ENCODE data around the gene SEMA6B. TPM values are rescaled to one million over a fixed set of nuclear protein-coding genes. Genes with fewer than 3 reads are reported as not detected.
A peak's percentile ranks its signal among the peaks of the same experiment; 100 is the strongest.

Gene SEMA6B, protein sequence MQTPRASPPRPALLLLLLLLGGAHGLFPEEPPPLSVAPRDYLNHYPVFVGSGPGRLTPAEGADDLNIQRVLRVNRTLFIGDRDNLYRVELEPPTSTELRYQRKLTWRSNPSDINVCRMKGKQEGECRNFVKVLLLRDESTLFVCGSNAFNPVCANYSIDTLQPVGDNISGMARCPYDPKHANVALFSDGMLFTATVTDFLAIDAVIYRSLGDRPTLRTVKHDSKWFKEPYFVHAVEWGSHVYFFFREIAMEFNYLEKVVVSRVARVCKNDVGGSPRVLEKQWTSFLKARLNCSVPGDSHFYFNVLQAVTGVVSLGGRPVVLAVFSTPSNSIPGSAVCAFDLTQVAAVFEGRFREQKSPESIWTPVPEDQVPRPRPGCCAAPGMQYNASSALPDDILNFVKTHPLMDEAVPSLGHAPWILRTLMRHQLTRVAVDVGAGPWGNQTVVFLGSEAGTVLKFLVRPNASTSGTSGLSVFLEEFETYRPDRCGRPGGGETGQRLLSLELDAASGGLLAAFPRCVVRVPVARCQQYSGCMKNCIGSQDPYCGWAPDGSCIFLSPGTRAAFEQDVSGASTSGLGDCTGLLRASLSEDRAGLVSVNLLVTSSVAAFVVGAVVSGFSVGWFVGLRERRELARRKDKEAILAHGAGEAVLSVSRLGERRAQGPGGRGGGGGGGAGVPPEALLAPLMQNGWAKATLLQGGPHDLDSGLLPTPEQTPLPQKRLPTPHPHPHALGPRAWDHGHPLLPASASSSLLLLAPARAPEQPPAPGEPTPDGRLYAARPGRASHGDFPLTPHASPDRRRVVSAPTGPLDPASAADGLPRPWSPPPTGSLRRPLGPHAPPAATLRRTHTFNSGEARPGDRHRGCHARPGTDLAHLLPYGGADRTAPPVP
- total RNA-seq = 10 to 100 TPM; 28.9 to 67.8 TPM
- 26.9 TPM for polyA plus RNA-seq (2013, experiment 1 of 2)
- polyA plus RNA-seq (2013, experiment 2 of 2) = 24.3 TPM
- long read RNA-seq, experiment 1, partial matches to known transcripts = 1 of 13 reads
- long read RNA-seq, experiment 1, other reads (novel, unspliced or antisense) = 12 of 13 reads
- long read RNA-seq, experiment 2, partial matches to known transcripts = 8 of 31 reads
- long read RNA-seq, experiment 2, other reads (novel, unspliced or antisense) = 23 of 31 reads
- long read RNA-seq, experiment 3, partial matches to known transcripts = 0 of 2 reads
- long read RNA-seq, experiment 3, other reads (novel, unspliced or antisense) = 2 of 2 reads
- long read RNA-seq, experiment 4, partial matches to known transcripts = 0 of 1 reads
- long read RNA-seq, experiment 4, other reads (novel, unspliced or antisense) = 1 of 1 reads

DNA sequence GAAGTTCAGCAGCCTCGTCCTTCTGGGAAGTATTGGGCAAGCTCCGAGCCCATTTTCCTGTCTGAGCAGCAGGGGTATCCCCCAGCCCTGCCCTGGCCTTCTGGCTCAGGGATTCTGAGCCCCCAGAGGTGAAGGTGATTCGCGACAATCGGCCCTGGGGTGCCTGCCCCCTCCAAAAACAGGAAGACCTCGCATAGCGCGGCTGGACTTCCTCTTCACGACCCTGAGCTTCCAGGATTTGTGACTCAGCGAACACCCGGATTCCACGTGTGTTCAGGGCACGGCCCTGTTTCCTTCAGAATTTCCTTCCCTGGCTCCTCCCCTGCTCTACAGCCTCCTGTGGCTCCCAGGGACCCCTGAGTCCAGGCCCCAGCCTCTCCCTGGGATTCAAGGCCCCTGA lies at the start of gene SEMA6B:
TSS of gene SEMA6B (minus strand) at position 116 of the 400 bp plus-strand sequence. CDS start 1,227 bp downstream, outside the sequence.
- no peaks in the 10 kb centered on the region for H3K36me3 ChIP-seq (ENCODE audit: control insufficient read depth, insufficient read depth, low read length)
- no peak within 1 kb of the TSS for H3K4me3 ChIP-seq (ENCODE audit: low read length)
- no peaks in the 10 kb centered on the region for H3K4me1 ChIP-seq (ENCODE audit: control insufficient read depth, insufficient read depth, low read length)
- TF ChIP-seq, protein P1, sequence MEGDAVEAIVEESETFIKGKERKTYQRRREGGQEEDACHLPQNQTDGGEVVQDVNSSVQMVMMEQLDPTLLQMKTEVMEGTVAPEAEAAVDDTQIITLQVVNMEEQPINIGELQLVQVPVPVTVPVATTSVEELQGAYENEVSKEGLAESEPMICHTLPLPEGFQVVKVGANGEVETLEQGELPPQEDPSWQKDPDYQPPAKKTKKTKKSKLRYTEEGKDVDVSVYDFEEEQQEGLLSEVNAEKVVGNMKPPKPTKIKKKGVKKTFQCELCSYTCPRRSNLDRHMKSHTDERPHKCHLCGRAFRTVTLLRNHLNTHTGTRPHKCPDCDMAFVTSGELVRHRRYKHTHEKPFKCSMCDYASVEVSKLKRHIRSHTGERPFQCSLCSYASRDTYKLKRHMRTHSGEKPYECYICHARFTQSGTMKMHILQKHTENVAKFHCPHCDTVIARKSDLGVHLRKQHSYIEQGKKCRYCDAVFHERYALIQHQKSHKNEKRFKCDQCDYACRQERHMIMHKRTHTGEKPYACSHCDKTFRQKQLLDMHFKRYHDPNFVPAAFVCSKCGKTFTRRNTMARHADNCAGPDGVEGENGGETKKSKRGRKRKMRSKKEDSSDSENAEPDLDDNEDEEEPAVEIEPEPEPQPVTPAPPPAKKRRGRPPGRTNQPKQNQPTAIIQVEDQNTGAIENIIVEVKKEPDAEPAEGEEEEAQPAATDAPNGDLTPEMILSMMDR (conservative IDR thresholded peaks at IDR 0.05) = no peak
- WGBS, 2 experiments (ENCODE audit: insufficient coverage in 1 of 2, insufficient read length in 1 of 2) = 93 to 94% methylated on average over 13 of the region's 13 CpGs
- Mint-ChIP-seq H3K27ac (no peak within 1 kb of the TSS), H3K36me3 (ENCODE audit: low read depth) (peaks cover 11% of the 10 kb centered on the region), H3K4me1 (no peaks in the 10 kb centered on the region), H3K9me3 (no peaks in the 10 kb centered on the region), H3K27me3 (ENCODE audit: insufficient read depth) (peaks cover 2% of the 10 kb centered on the region), H3K4me3 (no peak within 1 kb of the TSS)
- no peak for DNase-seq
- H3K9me3 ChIP-seq (ENCODE audit: control insufficient read depth, low read length) = no peaks in the 10 kb centered on the region
- H3K27me3 ChIP-seq (ENCODE audit: control insufficient read depth, insufficient read depth, low read length, poor library complexity, severe bottlenecking) = no peaks in the 10 kb centered on the region
- H3K9ac ChIP-seq (ENCODE audit: extremely low read depth, low read length, poor library complexity, severe bottlenecking) = no peak within 1 kb of the TSS
- no peak within 1 kb of the TSS for H3K27ac ChIP-seq (ENCODE audit: low read depth, low read length)

DNA sequence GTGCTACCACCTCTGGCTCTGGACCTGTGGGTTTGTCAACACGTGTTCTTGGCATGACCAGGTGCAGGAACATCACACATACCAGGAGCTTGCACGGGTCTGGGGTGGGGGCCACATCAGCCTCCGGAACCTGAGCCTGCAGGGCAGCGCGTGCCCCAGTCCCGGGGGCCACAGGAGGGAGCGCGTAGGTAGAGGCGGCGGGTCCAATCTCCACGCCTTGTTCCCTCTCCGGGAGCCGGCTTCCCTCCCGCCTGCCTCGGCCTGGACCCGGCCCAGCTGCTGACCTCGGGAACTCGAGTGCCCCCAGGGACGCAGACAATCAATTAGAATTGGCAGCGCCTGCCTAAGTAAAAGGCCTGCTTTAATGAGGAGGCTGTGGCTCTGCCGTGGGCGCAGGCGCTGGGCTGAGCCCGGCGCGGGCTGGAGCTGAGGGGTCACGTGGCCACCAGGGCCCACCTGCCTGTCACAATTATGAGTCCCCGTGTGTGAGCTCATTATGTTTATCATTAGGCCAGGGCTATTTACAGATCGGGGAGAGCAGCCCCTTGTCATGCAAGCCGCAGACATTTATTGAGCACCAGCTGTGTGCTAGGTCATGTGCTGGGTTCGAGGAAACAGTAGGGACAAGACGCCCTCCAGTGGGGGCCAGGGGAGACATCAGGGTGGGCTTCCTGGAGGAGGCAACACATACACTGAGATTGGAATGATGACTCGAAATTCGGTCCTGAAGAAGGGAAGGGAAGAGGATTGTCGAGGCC lies 47.6 kb upstream of the SEMA6B start:
- peak overlapping the region; percentile 24 for H3K4me3 Mint-ChIP-seq
- H3K27me3 ChIP-seq (ENCODE audit: control insufficient read depth, insufficient read depth, low read length, poor library complexity, severe bottlenecking) = peaks cover 9% of the 10 kb centered on the region
- H3K27ac ChIP-seq (ENCODE audit: low read depth, low read length) = no peak overlapping the region
- no peak overlapping the region for H3K27ac Mint-ChIP-seq
- 39 to 58% methylated on average over 10 to 35 of the region's 35 CpGs for WGBS, 2 experiments (ENCODE audit: insufficient coverage in 1 of 2, insufficient read length in 1 of 2)
- H3K4me1 ChIP-seq (ENCODE audit: control insufficient read depth, insufficient read depth, low read length) = no peaks in the 10 kb centered on the region
- peaks cover 5% of the 10 kb centered on the region for H3K4me1 Mint-ChIP-seq
- TF ChIP-seq, protein P1 (conservative IDR thresholded peaks at IDR 0.05) = no peak
- H3K9me3 ChIP-seq (ENCODE audit: control insufficient read depth, low read length) = no peaks in the 10 kb centered on the region
- no peak overlapping the region for H3K9ac ChIP-seq (ENCODE audit: extremely low read depth, low read length, poor library complexity, severe bottlenecking)
- no peaks in the 10 kb centered on the region for H3K36me3 ChIP-seq (ENCODE audit: control insufficient read depth, insufficient read depth, low read length)
- peak; percentile 81 for DNase-seq
- H3K9me3 Mint-ChIP-seq = no peaks in the 10 kb centered on the region
- H3K27me3 Mint-ChIP-seq (ENCODE audit: insufficient read depth) = peaks cover 18% of the 10 kb centered on the region
- H3K4me3 ChIP-seq (ENCODE audit: low read length) = no peak overlapping the region
- no peaks in the 10 kb centered on the region for H3K36me3 Mint-ChIP-seq (ENCODE audit: low read depth)
